IgD-negative memory B cell (primary cell): ENCODE results near the gene PIGT. TPM values are rescaled to one million over a fixed set of nuclear protein-coding genes. Genes with fewer than 3 reads are reported as not detected.
A peak's percentile ranks its signal among the peaks of the same experiment; 100 is the strongest.

Experiments used
- H3K27ac Mint-ChIP-seq, 3 donors: one replicate each; pipeline ENCODE4 v1.8.0; 2020 to 2022; ENCODE audit warnings: mild to moderate bottlenecking in 3 of 3, mixed read lengths in 3 of 3, moderate library complexity in 1 of 3
- H3K27me3 Mint-ChIP-seq: one replicate; pipeline ENCODE4 v1.8.0; 2021; ENCODE audit warnings: mixed read lengths
- H3K36me3 Mint-ChIP-seq: one replicate; pipeline ENCODE4 v1.8.0; 2020; ENCODE audit warnings: mild to moderate bottlenecking, mixed read lengths
- H3K4me1 Mint-ChIP-seq, 3 donors: one replicate each; pipeline ENCODE4 v1.8.0; 2020 to 2022; ENCODE audit warnings: mixed read lengths in 3 of 3, mild to moderate bottlenecking in 1 of 3
- H3K4me3 Mint-ChIP-seq, 4 donors: one replicate each; pipeline ENCODE4 v1.8.0; 2020 to 2022; ENCODE audit warnings: mild to moderate bottlenecking in 4 of 4, mixed read lengths in 4 of 4, moderate library complexity in 3 of 4
- H3K9me3 Mint-ChIP-seq, 3 donors: one replicate each; pipeline ENCODE4 v1.8.0; 2020 to 2021; ENCODE audit warnings: mixed read lengths in 3 of 3, mild to moderate bottlenecking in 1 of 3
- polyA plus RNA-seq: library from polyadenylated mRNA; unstranded; fragments of 300-500 nt; fragmentation: Illumina TruSeq; gene quantifications from one replicate; pipeline ENCODE4 v1.2.3, GENCODE V29; 2021

Gene PIGT
- polyA plus RNA-seq, 1 donor from 2014 or later, result 69.3 TPM

DNA sequence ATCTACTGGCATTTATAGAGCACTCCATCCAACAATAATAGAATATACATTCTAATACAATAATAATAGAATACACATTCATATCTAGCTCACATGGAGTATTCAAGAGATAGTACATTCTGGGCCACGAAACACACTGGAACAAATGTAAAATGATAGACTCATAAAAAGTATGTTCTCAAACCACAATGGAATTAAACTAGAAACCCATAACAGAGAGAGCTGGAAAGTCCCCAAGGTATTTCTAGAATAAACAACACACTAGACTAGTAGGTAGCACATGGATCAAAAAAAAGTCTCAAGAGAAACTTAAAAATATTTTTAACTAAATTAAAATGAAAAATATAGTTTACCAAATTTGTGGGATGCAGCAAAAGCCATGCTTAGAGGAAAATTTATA, 28.7 kb upstream of the PIGT start:
- H3K27ac Mint-ChIP-seq, result no peak overlapping the region
- H3K9me3 Mint-ChIP-seq, result peaks cover 2 to 11% (median 4%) of the 10 kb centered on the region in 3 donors
- no peak overlapping the region for H3K4me3 Mint-ChIP-seq
- peaks cover 5% of the 10 kb centered on the region for H3K36me3 Mint-ChIP-seq
- no peaks in the 10 kb centered on the region for H3K27me3 Mint-ChIP-seq
- H3K4me1 Mint-ChIP-seq, result peaks cover 0 to 9% (median 3%) of the 10 kb centered on the region in 3 donors

DNA sequence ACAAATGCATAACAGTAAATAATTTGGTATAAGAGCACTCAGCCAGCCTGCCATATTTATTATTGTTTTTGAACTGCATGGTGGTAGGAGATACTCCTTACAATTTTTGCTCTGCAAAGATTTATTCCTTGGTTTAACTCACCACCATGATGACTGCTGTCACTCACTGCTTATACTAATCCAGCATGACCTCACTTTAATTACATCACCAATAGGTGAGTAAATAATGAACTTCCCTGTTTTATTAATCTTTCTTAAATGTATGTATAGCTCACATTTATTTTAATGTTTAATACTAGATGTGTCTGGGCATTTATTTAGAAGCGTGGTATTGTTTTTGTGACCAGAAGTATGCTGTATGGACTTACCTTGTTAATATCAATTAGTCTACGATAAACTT, 25.0 kb upstream of the PIGT start:
- no peak overlapping the region for H3K4me3 Mint-ChIP-seq
- peaks cover 2 to 9% (median 3%) of the 10 kb centered on the region in 3 donors for H3K4me1 Mint-ChIP-seq
- H3K27me3 Mint-ChIP-seq, result no peaks in the 10 kb centered on the region
- no peak overlapping the region for H3K27ac Mint-ChIP-seq
- H3K36me3 Mint-ChIP-seq, result peaks cover 8% of the 10 kb centered on the region
- peaks cover 2 to 11% (median 4%) of the 10 kb centered on the region in 3 donors for H3K9me3 Mint-ChIP-seq

DNA sequence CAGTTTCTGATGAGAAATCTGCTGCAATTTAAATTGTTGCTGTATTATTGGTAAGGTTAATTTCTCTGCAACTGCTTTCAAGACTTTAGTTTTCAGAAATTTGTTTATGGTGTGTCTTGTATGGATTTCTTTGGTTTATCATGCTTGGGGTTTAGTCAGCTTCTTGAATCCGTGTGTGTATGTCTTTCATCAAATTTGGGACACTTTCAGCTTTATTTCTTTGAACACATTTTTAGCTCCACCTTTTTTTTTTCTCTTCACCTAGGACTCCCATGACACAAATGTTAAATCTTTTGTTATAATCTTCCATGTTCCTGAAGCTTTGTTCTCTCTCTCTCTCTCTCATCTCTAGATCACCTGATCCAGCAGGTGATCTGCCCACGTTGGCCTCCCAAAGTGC, 24.4 kb upstream of the PIGT start:
- Mint-ChIP-seq H3K36me3 (peaks cover 8% of the 10 kb centered on the region), H3K27ac (peak overlapping the region in 1 of 3 donors; percentile 73), H3K4me1 (peaks cover 2 to 9% (median 3%) of the 10 kb centered on the region in 3 donors), H3K27me3 (no peaks in the 10 kb centered on the region), H3K4me3 (no peak overlapping the region), H3K9me3 (peaks cover 2 to 11% (median 4%) of the 10 kb centered on the region in 3 donors)

GRCh38 chr20:45392733-45393132, 23.2 kb upstream of the PIGT start:
- H3K4me1 Mint-ChIP-seq, result peaks cover 2 to 9% (median 2%) of the 10 kb centered on the region in 3 donors

GRCh38 chr20:45394221-45395113, 21.5 kb upstream of the PIGT start:
- Mint-ChIP-seq H3K27me3 (no peaks in the 10 kb centered on the region), H3K9me3 (peaks cover 0 to 7% (median 2%) of the 10 kb centered on the region in 3 donors), H3K4me1 (peaks cover 2 to 9% (median 2%) of the 10 kb centered on the region in 3 donors), H3K4me3 (peak overlapping the region in 1 of 4 donors; percentile 17), H3K27ac (no peak overlapping the region), H3K36me3 (peaks cover 11% of the 10 kb centered on the region)

More at GRCh38 chr20:45392733-45393132, 23.2 kb upstream of the PIGT start:
- Mint-ChIP-seq H3K27me3 (no peaks in the 10 kb centered on the region), H3K9me3 (peaks cover 0 to under 1% (median 0%) of the 10 kb centered on the region in 3 donors), H3K4me3 (no peak overlapping the region), H3K27ac (no peak overlapping the region), H3K36me3 (peaks cover 10% of the 10 kb centered on the region)

DNA sequence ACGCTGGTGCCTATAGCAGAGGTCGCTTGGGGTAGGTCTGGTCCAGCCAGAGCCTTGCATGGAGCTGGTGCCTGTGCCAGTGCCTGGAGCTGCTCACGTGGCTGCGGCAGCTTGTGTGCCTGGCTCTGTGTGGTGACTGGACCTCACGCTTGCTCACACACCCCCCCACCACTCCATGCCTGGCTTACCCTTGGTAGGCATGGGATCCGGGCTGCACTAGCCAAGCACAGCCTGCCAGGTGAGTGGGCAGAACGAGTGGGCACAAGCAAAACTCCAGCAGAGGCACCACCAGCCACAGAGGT, 20.9 kb upstream of the PIGT start:
- Mint-ChIP-seq H3K9me3 (peaks cover 4 to 12% (median 7%) of the 10 kb centered on the region in 3 donors), H3K4me3 (no peak overlapping the region), H3K27me3 (no peaks in the 10 kb centered on the region), H3K27ac (no peak overlapping the region), H3K4me1 (peaks cover 2 to 9% (median 2%) of the 10 kb centered on the region in 3 donors), H3K36me3 (peaks cover 13% of the 10 kb centered on the region)

GRCh38 chr20:45399018-45399417, 16.9 kb upstream of the PIGT start:
- peak overlapping the region in 1 of 3 donors; percentile 6 for H3K27ac Mint-ChIP-seq
- H3K4me1 Mint-ChIP-seq, result peaks cover 0 to 2% (median 0%) of the 10 kb centered on the region in 3 donors

DNA sequence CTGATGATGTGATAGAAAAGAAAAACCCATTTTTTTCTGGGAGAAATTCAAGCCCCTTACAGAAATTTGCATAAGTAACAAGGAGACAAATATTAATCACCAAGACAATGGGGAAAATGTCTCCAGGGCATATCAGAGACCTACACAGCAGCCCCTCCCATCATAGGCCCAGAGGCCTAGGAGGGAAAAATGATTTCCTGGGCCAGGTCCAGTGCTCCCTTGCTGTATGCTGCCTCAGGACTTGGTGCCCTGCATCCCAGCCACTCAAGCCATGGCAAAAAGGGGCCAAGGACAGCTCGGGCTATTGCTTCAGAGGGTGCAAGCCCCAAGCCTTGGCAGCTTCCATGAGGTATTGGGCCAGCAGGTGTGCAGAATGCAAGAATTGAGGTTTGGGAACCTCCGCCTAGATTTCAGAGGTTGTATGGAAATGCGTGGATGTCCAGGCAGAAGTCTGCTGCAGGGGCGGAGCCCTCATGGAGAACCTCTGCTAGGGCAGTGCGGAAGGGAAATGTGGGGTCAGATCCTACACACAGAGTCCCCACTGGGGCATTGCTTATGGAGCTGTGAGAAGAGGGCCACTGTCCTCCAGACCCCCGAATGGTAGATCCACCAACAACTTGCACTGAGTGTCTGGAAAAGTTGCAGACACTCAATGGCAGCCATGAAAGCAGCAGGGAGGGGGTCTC, 15.5 kb upstream of the PIGT start:
- Mint-ChIP-seq H3K9me3 (peaks cover 6 to 16% (median 14%) of the 10 kb centered on the region in 3 donors), H3K4me3 (no peak overlapping the region), H3K27ac (no peak overlapping the region), H3K36me3 (peaks cover 19% of the 10 kb centered on the region), H3K4me1 (peaks cover 0 to 5% (median 5%) of the 10 kb centered on the region in 3 donors), H3K27me3 (peaks cover 7% of the 10 kb centered on the region)

More at GRCh38 chr20:45399018-45399417, 16.9 kb upstream of the PIGT start:
- peaks cover 19% of the 10 kb centered on the region for H3K36me3 Mint-ChIP-seq
- no peak overlapping the region for H3K4me3 Mint-ChIP-seq
- peaks cover 4 to 16% (median 14%) of the 10 kb centered on the region in 3 donors for H3K9me3 Mint-ChIP-seq
- peaks cover 4% of the 10 kb centered on the region for H3K27me3 Mint-ChIP-seq

- no peak overlapping the region for H3K27ac Mint-ChIP-seq
- H3K27me3 Mint-ChIP-seq, result peaks cover 7% of the 10 kb centered on the region
- peak overlapping the region in 1 of 4 donors; percentile 17 for H3K4me3 Mint-ChIP-seq
- peaks cover 13% of the 10 kb centered on the region for H3K36me3 Mint-ChIP-seq
- H3K9me3 Mint-ChIP-seq, result peaks cover 6 to 16% (median 14%) of the 10 kb centered on the region in 3 donors
- H3K4me1 Mint-ChIP-seq, result peaks cover 0 to 5% (median 5%) of the 10 kb centered on the region in 3 donors
These were observed 13.0 kb upstream of the PIGT start for GRCh38 chr20:45402946-45403345.

DNA sequence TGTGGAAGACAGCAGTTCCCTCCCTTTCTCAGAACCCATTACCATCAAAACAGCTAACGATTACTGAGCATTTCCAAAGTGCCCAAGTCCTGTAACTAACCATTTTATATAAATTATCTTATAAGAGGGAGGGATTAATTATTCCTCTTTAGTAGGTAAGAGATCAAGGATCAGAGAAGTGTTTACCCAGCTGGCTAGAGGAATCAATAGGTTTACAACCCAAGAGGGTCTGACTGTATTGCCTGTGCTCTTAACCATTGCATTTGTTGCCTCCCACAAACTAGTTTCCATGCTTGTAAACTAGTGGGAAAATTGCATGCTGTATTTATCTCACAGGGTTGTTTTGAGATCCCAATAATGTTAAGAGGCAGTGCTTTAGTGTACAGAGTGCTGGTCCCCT, 11.5 kb upstream of the PIGT start:
- H3K36me3 Mint-ChIP-seq, result peaks cover 13% of the 10 kb centered on the region
- peak overlapping the region in 2 of 3 donors; percentile 6 to 51 for H3K27ac Mint-ChIP-seq
- peaks cover 6 to 14% (median 7%) of the 10 kb centered on the region in 3 donors for H3K9me3 Mint-ChIP-seq
- peaks cover 7% of the 10 kb centered on the region for H3K27me3 Mint-ChIP-seq
- H3K4me1 Mint-ChIP-seq, result peaks cover 0 to 9% (median 9%) of the 10 kb centered on the region in 3 donors
- H3K4me3 Mint-ChIP-seq, result peak overlapping the region; percentile 49 to 82 (median 76)

DNA sequence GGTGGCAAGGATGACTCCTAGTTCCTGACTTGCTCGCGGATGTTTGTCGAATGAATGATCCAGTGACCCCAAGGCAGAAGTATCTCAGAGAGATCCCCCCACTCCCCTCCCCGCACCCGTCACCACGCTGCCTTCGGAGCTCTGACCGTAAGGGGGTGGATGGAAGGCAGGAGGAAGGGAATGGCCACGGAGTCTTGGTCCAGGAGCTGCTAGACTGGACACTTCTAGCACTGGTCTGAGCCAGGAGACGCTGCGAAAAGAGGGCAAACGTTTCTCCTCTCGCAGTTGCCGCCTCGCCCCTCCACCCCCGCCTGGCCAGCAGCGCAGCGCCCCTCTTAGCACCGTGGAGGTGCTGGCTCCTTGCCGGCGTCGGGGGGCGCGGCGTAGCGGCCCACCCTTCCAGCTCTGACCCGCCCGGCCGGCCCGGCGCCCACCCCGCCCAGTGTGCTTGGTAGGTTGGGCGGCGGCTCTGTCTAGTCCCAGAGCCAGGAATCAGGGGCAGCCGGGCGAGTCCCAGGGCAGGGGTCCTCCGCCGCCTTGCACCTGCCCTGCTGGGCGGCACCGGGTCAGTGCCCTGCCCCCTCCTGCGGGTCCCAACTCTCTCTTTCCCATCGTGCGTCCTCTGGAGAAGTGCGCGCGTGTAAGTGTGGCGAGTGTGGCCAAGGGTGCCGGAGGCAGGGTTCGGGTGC, 10.2 kb upstream of the PIGT start:
- H3K4me3 Mint-ChIP-seq, result peak overlapping the region; percentile 52 to 90 (median 85)
- H3K9me3 Mint-ChIP-seq, result peaks cover 0 to 9% (median 2%) of the 10 kb centered on the region in 3 donors
- H3K27me3 Mint-ChIP-seq, result peaks cover 7% of the 10 kb centered on the region
- H3K27ac Mint-ChIP-seq, result peak overlapping the region in 2 of 3 donors; percentile 6 to 51
- H3K4me1 Mint-ChIP-seq, result peaks cover 0 to 9% (median 9%) of the 10 kb centered on the region in 3 donors
- H3K36me3 Mint-ChIP-seq, result peaks cover 5% of the 10 kb centered on the region

DNA sequence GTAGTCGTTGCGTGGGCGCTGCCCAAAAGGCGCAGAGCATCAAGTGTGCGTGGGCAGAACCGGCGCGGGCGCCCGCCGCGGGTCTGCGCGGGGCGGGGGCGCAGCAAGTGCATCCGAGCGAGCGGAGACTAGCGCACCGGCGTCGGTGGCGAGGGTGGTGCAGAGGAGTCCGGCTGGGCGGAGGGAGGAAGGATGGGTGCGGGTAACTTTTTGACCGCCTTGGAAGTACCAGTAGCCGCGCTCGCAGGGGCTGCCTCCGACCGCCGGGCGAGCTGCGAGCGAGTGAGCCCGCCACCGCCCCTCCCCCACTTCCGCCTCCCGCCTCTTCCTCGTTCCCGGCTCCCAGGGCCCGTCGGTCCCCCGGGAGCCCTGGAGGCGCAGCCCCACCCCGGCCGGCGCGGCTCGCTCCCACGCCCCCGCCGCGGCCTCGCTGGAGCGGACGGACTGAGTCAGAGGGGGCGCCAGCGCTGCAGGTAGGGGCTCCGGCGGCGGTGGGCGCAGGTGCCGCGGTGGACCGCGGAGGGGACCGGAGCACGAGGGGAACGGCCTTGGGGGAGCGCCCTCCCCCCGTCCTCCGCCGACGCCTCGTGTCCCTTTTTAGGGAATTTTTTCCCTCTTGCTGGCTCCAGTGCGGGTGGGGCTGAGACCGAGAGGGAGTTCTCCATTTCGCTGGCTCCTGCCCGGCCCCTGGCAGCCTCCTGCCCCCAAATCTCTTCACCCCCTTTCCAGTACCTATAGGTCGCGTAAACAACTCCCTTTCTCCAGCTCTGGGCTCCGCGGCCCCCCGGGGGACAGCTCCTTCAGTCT, 9.5 kb upstream of the PIGT start:
- peak overlapping the region in 1 of 3 donors; percentile 46 for H3K27ac Mint-ChIP-seq
- H3K9me3 Mint-ChIP-seq, result peaks cover 0 to 6% (median 2%) of the 10 kb centered on the region in 3 donors
- peaks cover 5% of the 10 kb centered on the region for H3K36me3 Mint-ChIP-seq
- H3K4me1 Mint-ChIP-seq, result peaks cover 0 to 9% (median 9%) of the 10 kb centered on the region in 3 donors
- peak overlapping the region; percentile 52 to 91 (median 74) for H3K4me3 Mint-ChIP-seq
- peaks cover 7% of the 10 kb centered on the region for H3K27me3 Mint-ChIP-seq

DNA sequence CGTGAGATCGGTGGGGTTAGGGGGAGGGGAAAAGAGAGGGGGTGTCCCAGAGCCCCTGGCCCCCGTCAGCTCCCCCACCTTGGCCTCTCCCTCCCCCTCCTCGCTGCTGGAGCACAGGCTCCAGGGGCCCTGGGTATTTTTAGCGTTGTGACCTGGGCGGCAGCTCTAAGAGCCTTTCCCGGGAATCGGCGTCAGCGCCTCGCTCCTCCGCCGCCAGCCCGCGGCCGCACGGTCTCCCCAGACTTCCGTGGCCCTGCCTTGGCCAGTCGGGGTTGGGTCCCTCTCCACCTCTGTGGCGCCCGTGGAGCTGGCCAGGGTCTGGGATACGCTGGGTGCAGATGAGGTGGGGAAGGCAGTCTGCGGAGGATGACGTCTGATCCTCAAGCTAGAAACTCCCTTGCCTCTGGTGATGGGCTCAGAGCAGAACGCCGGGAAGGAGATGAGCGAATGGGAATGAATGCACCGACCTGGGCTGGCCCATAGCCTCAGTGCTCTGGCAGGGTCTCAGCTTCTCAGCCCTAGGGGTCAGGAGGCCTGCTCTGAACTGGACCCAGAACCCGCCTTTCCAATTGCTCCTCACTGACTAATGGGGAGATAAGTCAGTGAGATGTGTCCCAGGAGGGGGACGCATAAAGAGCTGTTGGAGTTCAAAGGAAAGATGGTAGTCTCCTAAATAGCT, 8.7 kb upstream of the PIGT start:
- peak overlapping the region; percentile 73 to 91 (median 82) for H3K4me3 Mint-ChIP-seq
- peaks cover 7% of the 10 kb centered on the region for H3K27me3 Mint-ChIP-seq
- H3K4me1 Mint-ChIP-seq, result peaks cover 0 to 9% (median 9%) of the 10 kb centered on the region in 3 donors
- peaks cover 0 to 2% (median 2%) of the 10 kb centered on the region in 3 donors for H3K9me3 Mint-ChIP-seq
- peaks cover 5% of the 10 kb centered on the region for H3K36me3 Mint-ChIP-seq
- H3K27ac Mint-ChIP-seq, result peak overlapping the region in 1 of 3 donors; percentile 46
